Stimulated activated CD8-positive, alpha-beta memory T cell treated with anti-CD3 and anti-CD28 coated beads, Interleukin-4, amount 100 ng/mL, for 24 hours (primary cell): ENCODE data around the gene DQX1.
"Not testable (repeated sequence)": the region's sequence is repeated elsewhere in the genome, so short reads cannot be mapped to it uniquely, and the experiment has no call there.

Source experiments
- DNase-seq: peaks from one replicate; pipeline ENCODE4 v3.0.0-alpha.2; 2020; ENCODE audit warnings: low read depth

Gene DQX1

DNA sequence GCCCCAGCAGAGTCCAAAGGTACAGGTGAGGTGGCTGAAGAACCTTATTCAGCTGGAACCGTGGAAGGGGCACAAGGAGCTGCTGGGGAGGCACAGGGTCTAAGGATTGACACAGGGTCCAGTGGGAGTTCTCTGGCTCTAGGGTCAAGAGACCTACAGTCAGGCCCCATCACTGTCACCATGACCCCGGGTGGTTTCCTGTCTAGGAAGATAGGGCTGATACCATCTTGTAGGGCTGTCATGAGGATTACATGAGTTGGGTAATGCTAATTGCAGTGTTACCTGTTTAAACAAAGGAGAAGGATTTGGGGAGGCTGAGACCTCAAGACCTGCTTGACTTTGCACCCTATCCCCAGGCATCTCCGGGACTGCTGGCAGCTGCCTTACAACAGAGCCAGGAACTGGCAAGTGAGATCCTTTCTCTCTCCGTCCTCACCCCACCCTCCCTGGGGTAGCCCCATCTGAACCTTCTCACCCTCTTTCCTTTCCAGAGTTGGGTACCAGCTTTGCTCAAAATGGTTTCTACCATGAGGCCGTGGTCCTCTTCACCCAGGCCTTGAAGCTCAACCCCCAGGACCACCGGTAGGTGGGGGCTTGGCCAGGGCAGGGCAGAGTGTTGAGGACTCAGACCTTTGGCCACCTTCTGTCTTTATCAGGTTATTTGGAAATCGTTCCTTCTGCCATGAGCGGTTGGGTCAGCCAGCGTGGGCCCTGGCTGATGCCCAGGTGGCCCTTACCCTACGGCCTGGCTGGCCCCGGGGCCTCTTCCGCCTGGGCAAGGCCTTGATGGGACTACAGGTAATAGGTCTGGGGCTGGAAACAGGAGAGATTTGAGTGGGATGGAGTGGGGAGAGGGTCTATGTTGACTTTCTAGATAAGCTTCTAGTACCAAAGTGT, 34.1 kb downstream of the DQX1 start:
- DNase-seq = no peak

DNA sequence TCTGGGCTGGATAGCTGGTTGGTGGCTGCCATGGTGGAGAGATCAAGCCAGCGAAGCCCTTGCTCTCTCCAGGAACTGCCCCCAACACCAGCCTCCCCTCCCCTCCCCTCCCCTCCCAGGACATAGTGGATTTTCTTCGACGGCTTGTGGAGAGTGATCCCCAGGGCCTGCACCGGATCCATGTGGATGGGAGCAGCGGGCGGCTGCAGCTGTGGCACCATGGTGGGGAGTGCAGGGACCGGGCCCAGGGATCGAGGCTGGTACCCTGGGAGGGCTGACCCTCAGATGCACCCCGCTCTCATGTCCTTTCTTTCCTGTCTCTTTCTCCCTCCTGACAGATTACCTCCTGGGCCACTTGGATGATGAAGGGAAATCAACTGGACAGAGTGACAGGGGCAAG, 36.1 kb downstream of the DQX1 start:
- DNase-seq = no peak

GRCh38 chr2:74488643-74489481, 37.2 kb downstream of the DQX1 start:
- DNase-seq = no peak

DNA sequence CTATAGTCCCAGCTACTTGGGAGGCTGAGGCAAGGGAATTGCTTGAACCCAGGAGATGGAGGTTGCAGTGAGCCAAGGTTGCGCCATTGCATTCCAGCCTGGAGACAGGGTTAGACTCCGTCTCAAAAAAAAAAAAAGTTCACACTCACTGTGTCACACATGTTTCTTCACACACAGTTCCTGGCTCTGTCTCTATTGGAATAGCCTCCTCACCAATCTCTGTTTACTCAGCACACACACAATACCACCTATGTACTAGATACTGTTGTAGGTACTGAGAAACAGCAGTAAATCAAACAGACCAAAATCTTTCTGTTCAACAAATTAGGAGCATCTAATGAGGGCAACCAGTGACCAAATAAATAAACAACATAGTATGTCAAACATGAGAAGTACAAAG, 39.9 kb downstream of the DQX1 start:
- no peak for DNase-seq

DNA sequence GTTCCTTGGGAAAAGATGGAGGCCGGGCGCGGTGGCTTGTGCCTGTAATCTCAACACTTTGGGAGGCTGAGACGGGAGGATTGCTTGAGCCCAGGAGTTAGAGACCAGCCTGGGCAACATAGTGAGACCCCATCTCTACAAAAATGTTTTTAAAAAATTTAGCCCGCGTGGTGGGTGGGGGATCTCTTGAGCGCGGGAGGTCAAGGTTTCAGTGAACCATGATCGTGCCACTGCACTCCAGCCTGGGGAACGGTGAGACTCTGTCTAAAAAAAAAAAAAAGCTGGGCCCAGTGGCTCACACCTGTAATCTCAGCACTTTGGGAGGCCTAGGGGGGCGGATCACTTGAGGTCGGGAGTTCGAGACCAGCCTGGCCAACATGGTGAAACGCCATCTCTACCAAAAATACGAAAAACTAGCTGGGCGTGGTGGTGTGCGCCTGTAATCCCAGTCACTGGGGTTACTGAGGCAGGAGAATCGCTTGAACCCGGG, 42.3 kb downstream of the DQX1 start:
- DNase-seq = not testable (repeated sequence)

DNA sequence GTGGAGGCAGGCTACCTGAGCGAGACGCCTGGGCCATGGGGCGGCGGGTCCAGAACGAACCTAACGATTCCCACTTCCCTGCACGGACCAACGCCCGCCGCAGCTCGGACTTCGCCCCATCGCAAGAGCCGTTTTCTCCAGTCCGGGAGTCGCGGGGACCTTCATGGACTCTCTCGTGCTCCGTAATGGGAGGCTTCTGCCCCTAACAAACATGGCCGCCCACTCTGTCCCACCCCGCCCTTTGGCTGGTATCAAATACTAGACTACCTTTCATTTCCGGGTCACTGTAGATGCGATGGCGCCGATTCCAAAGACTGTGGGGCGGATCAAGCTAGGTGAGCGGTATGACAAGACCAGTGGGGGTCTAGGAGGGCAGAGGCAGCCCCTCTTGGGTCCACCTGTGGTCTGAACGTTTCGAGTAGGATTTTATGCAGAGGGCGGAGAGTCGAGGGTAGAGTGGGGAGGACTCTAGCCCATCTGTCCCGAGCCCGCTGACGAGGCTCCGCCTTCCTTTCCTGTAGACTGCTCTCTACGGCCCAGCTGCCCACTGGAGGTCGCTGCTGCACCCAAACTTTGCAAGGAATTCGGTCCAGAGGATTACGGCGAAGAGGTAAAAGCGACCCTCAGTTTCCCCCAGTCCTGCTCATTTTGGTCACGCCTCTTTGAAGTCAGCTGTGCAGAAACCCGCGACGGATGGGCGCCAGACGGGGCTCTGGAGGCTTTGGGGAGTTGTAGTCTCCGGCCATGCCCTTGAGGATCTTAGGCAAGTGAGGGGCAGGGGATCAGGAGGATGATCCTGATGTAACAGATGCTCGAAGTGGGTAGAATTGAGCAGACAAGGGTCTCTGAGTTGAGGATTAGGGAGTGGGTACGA, 43.0 kb downstream of the DQX1 start, which contains the start of the genes CCDC142 and TTC31:
TSS of gene CCDC142 (minus strand) at position 198 of the 874 bp plus-strand sequence. CDS start at position 37, 161 bp downstream.
TSS of gene TTC31 (plus strand) at position 281 of the 874 bp plus-strand sequence. CDS start at position 296, 15 bp downstream.
- DNase-seq = peak; percentile 85

- DNase-seq = peak; percentile 37
These were observed 43.9 kb downstream of the DQX1 start for GRCh38 chr2:74481961-74482800.

- DNase-seq = no peak
These were observed 44.6 kb downstream of the DQX1 start for GRCh38 chr2:74481431-74481830.

- DNase-seq = no peak
These were observed 51.1 kb downstream of the DQX1 start for GRCh38 chr2:74474899-74475298.

- no peak for DNase-seq
These were observed 51.5 kb downstream of the DQX1 start for GRCh38 chr2:74474481-74474880.

GRCh38 chr2:74472945-74473258, 53.1 kb downstream of the DQX1 start:
- DNase-seq = no peak

DNA sequence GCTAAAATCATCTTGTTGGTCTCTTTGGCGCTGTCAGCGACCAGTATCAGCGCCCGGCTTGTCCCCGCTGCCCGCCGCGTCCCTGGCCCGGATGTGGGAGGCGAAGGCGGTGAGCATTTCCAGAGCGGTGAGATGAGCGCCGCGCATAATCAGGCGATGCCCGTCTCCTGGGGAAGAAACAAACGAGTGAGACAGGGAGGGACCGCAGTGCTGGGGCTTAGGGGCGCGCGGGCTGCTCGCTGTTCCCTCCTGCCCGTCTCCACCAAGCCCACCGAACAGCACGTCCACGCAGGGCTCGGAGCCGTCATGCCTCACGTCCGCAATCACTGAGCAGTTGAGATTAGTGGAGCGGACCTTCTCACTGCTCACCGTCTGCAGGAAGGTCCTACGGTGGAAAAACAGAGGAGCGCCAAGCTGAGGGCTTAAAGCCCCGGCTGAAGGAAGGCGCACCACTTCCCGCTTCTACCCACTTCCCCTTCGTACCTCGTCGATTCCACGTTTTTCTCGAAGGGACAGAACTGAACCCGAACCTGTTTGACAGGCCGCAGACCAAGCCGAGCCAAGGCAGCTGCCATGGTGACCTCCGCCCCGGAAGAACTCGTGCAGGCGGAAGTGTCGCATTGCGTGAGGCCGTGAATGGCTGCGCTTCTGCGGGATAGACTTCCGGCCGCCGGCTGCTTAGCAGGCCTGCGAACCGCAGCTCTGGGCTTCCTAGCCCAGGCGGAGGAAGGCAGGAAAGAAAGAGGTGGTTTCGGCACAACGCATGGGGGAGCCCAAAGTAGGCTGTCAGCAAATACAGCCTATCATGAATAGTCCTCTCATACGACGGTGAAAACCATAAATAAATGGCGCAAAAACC, 53.7 kb downstream of the DQX1 start, which contains the start of gene MRPL53:
TSS of gene MRPL53 (minus strand) at position 595 of the 859 bp plus-strand sequence. CDS start at position 575, 20 bp downstream.
- peak; percentile 92 for DNase-seq

- DNase-seq = no peak
These were observed 54.5 kb downstream of the DQX1 start for GRCh38 chr2:74471332-74472065.

DNA sequence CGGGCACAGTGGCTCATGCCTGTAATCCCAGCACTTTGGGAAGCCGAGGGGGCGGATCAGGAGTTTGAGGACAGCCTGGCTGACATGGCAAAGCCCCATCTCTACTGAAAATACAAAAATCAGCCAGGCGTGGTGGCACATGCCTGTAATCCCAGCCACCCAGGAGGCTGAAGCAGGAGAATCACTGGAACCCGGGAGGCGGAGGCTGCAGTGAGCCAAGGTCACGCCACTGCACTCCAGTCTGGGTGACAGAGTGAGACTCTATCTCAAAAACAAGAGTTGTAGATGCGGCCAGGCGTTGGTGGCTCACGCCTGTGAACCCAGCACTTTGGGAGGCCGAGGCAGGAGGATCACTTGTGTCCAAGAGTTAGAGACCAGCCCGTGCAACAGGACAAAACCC, 55.3 kb downstream of the DQX1 start:
- not testable (repeated sequence) for DNase-seq
